Stomach (tissue), 4 donors: ENCODE results near the gene FAM149B1.

Source experiments
- CTCF ChIP-seq, 7 experiments: fragments of 450-650 bp in 4 of 7; fragments of 200-600 bp in 3 of 7; sonication (generic) in 3 of 7; IDR thresholded peaks; one replicate each; pipeline ENCODE4 v1.5.1; 2016 to 2019; ENCODE audit warnings: antibody characterized with exemption in 7 of 7, control low read depth in 2 of 7, mild to moderate bottlenecking in 1 of 7
- POLR2A ChIP-seq, 4 donors: fragments of 450-650 bp; IDR thresholded peaks; one replicate each; pipeline ENCODE4 v1.6.1; 2016; ENCODE audit warnings: antibody characterized with exemption in 4 of 4, control low read depth in 2 of 4, mild to moderate bottlenecking in 1 of 4, moderate library complexity in 1 of 4
- POLR2AphosphoS5 ChIP-seq, 3 donors: sonication (generic); formaldehyde crosslinking; IDR thresholded peaks; one replicate each; pipeline ENCODE4 v1.6.1; 2016; ENCODE audit warnings: antibody characterized with exemption in 3 of 3

GRCh38 chr10:73225518-73225917 is 57.6 kb downstream of the FAM149B1 start:
- no peak for TF ChIP-seq POLR2A (IDR thresholded peaks at IDR 0.05)
- TF ChIP-seq CTCF (IDR thresholded peaks at IDR 0.05) = no peak
- TF ChIP-seq POLR2AphosphoS5 (IDR thresholded peaks at IDR 0.05) = no peak
